OCI-LY3 (cell line): ENCODE data around the gene D2HGDH.

ENCODE experiments used
- CTCF ChIP-seq: fragments of 200-600, 300-600 bp; sonication (generic); IDR thresholded peaks from 2 replicates; pipeline ENCODE4 v1.5.1; 2014; ENCODE audit warnings: antibody characterized with exemption, low read length, low read depth
- EZH2phosphoT487 ChIP-seq: fragments of 200-600 bp; shearing (Covaris generic); IDR thresholded peaks from 2 replicates; pipeline ENCODE4 v1.6.1; 2018; ENCODE audit warnings: antibody characterized with exemption, mixed run types, low read depth

- no peak for TF ChIP-seq CTCF
- TF ChIP-seq EZH2phosphoT487: no peak
Observed at GRCh38 chr2:241753493-241753892, 19.1 kb downstream of the D2HGDH start.
